ENCODE data around the gene DDX39A. TPM values are rescaled to one million over a fixed set of nuclear protein-coding genes. Genes with fewer than 3 reads are reported as not detected.
A peak's percentile ranks its signal among the peaks of the same experiment; 100 is the strongest.

Gene DDX39A
- total and polyA plus RNA-seq, 2 of the 13 experiments (the other 11 are each of a cell fraction or from before 2014, with no cell fraction given): 34.6 to 90.4 TPM

DNA sequence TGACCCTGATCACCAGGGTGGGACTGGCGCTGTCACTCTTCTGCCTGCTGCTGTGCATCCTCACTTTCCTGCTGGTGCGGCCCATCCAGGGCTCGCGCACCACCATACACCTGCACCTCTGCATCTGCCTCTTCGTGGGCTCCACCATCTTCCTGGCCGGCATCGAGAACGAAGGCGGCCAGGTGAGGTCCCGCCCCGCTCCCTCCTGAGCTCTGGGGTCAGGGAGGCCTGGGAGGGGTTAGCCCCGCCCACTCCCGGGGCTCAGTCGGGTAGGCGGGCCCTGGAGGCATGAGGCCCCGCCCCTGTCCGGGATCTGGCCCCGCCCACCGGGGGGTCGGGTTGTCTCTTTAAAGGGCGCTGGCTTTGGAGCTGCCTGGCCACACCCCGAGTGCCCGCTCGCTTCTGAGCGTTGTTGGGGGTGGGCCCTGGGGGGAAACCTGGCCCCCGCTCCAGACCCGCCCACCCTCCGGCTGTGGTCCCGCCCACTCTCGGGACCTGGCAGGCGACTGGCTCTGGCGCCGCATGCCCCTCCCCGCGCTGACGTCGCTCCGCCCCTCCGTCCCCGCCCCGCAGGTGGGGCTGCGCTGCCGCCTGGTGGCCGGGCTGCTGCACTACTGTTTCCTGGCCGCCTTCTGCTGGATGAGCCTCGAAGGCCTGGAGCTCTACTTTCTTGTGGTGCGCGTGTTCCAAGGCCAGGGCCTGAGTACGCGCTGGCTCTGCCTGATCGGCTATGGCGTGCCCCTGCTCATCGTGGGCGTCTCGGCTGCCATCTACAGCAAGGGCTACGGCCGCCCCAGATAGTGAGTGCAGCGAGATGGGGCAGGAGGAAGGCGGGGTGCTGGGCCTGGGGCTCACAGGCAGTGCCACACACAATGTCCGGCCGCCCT is 13.1 kb downstream of the DDX39A start (continued):
- TF ChIP-seq, protein P1, sequence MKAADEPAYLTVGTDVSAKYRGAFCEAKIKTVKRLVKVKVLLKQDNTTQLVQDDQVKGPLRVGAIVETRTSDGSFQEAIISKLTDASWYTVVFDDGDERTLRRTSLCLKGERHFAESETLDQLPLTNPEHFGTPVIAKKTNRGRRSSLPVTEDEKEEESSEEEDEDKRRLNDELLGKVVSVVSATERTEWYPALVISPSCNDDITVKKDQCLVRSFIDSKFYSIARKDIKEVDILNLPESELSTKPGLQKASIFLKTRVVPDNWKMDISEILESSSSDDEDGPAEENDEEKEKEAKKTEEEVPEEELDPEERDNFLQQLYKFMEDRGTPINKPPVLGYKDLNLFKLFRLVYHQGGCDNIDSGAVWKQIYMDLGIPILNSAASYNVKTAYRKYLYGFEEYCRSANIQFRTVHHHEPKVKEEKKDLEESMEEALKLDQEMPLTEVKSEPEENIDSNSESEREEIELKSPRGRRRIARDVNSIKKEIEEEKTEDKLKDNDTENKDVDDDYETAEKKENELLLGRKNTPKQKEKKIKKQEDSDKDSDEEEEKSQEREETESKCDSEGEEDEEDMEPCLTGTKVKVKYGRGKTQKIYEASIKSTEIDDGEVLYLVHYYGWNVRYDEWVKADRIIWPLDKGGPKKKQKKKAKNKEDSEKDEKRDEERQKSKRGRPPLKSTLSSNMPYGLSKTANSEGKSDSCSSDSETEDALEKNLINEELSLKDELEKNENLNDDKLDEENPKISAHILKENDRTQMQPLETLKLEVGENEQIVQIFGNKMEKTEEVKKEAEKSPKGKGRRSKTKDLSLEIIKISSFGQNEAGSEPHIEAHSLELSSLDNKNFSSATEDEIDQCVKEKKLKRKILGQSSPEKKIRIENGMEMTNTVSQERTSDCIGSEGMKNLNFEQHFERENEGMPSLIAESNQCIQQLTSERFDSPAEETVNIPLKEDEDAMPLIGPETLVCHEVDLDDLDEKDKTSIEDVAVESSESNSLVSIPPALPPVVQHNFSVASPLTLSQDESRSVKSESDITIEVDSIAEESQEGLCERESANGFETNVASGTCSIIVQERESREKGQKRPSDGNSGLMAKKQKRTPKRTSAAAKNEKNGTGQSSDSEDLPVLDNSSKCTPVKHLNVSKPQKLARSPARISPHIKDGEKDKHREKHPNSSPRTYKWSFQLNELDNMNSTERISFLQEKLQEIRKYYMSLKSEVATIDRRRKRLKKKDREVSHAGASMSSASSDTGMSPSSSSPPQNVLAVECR (CRISPR knock-in tag; IDR thresholded peaks at IDR 0.05; ENCODE audit: borderline replicate concordance): peak; percentile 54; the same call in 1 of the 2 replicates
- peak; percentile 60 for TF ChIP-seq HIVEP1 (CRISPR knock-in tag; IDR thresholded peaks at IDR 0.05)
- TF ChIP-seq ZNF768 (CRISPR knock-in tag; IDR thresholded peaks at IDR 0.05): peak; percentile 51
- no peak for TF ChIP-seq ZSCAN22 (CRISPR knock-in tag; IDR thresholded peaks at IDR 0.05)
- peak; percentile 90 for TF ChIP-seq STAG1 (CRISPR knock-in tag; IDR thresholded peaks at IDR 0.05)
- TF ChIP-seq, protein P2, sequence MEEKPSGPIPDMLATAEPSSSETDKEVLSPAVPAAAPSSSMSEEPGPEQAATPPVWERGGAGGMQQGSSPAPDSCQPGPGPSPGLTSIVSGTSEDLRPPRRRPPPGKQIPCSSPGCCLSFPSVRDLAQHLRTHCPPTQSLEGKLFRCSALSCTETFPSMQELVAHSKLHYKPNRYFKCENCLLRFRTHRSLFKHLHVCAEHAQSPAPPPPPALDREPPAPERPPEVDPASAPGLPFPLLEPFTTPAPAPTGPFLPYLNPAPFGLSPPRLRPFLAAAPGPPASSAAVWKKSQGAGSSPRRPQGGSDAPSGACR (CRISPR knock-in tag; IDR thresholded peaks at IDR 0.05): peak; percentile 50; the same call in 1 of the 2 replicates
- TF ChIP-seq SP4 (CRISPR knock-in tag; IDR thresholded peaks at IDR 0.05): peak; percentile 98
- peak; percentile 42; the same call in 1 of the 2 replicates for TF ChIP-seq ZBTB7B (CRISPR knock-in tag; IDR thresholded peaks at IDR 0.05)
- TF ChIP-seq, protein P3, sequence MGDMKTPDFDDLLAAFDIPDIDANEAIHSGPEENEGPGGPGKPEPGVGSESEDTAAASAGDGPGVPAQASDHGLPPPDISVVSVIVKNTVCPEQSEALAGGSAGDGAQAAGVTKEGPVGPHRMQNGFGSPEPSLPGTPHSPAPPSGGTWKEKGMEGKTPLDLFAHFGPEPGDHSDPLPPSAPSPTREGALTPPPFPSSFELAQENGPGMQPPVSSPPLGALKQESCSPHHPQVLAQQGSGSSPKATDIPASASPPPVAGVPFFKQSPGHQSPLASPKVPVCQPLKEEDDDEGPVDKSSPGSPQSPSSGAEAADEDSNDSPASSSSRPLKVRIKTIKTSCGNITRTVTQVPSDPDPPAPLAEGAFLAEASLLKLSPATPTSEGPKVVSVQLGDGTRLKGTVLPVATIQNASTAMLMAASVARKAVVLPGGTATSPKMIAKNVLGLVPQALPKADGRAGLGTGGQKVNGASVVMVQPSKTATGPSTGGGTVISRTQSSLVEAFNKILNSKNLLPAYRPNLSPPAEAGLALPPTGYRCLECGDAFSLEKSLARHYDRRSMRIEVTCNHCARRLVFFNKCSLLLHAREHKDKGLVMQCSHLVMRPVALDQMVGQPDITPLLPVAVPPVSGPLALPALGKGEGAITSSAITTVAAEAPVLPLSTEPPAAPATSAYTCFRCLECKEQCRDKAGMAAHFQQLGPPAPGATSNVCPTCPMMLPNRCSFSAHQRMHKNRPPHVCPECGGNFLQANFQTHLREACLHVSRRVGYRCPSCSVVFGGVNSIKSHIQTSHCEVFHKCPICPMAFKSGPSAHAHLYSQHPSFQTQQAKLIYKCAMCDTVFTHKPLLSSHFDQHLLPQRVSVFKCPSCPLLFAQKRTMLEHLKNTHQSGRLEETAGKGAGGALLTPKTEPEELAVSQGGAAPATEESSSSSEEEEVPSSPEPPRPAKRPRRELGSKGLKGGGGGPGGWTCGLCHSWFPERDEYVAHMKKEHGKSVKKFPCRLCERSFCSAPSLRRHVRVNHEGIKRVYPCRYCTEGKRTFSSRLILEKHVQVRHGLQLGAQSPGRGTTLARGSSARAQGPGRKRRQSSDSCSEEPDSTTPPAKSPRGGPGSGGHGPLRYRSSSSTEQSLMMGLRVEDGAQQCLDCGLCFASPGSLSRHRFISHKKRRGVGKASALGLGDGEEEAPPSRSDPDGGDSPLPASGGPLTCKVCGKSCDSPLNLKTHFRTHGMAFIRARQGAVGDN (CRISPR knock-in tag; IDR thresholded peaks at IDR 0.05): peak; percentile 82
- peak; percentile 51; the same call in 1 of the 2 replicates for TF ChIP-seq ZNF235 (CRISPR knock-in tag; IDR thresholded peaks at IDR 0.05; ENCODE audit: borderline replicate concordance)
- 0 out of 2 replicates have a peak, but pooled peaks have one; percentile 29 for TF ChIP-seq TMF1 (CRISPR knock-in tag; IDR thresholded peaks at IDR 0.05; ENCODE audit: low read depth)
- TF ChIP-seq NR2F2 (IDR thresholded peaks at IDR 0.05; ENCODE audit: borderline replicate concordance, low read depth): no peak
- peak; percentile 45; the same call in 1 of the 2 replicates for TF ChIP-seq MYC (CRISPR knock-in tag; IDR thresholded peaks at IDR 0.05; ENCODE audit: borderline replicate concordance)
- peak; percentile 27; the same call in 1 of the 2 replicates for TF ChIP-seq DMAP1 (CRISPR knock-in tag; IDR thresholded peaks at IDR 0.05)
- TF ChIP-seq SP2 (CRISPR knock-in tag; IDR thresholded peaks at IDR 0.05): peak; percentile 77
